ENCODE data around the gene TTC39C. TPM values are rescaled to one million over a fixed set of nuclear protein-coding genes. Genes with fewer than 3 reads are reported as not detected.

Gene TTC39C
- total and polyA plus RNA-seq, 2 experiments from 2014 or later = 23.9 to 41.6 TPM

DNA sequence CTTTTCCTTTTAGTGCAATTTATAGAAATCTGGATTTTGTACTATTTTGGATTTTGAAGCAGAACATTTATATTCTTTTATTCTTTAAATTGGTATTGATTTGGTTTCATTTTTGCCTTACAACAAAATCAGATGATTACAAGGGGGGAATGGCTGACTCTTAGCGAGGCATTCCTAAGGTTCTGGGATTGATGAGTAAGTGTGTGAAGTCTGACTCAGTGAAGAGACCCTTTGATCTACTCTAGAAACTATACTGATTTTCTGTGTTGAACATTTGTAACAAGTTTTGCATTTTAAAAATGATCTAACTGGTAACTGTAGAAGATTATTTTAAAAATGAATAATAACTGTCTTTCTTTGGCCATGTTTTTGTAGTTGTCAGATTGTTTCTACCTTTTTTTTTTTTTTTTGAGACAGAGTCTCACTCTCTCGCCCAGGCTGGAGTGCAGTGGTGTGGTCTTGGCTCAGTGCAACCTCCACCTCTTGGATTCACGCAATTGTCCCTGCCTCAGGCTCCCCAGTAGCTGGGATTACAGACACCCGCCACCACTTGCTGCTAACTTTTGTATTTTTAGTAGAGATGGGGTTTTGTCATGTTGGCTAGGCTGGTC lies 48.7 kb downstream of the TTC39C start:
- H3K4me3 ChIP-seq = no peak overlapping the region
- TF ChIP-seq, protein P1, sequence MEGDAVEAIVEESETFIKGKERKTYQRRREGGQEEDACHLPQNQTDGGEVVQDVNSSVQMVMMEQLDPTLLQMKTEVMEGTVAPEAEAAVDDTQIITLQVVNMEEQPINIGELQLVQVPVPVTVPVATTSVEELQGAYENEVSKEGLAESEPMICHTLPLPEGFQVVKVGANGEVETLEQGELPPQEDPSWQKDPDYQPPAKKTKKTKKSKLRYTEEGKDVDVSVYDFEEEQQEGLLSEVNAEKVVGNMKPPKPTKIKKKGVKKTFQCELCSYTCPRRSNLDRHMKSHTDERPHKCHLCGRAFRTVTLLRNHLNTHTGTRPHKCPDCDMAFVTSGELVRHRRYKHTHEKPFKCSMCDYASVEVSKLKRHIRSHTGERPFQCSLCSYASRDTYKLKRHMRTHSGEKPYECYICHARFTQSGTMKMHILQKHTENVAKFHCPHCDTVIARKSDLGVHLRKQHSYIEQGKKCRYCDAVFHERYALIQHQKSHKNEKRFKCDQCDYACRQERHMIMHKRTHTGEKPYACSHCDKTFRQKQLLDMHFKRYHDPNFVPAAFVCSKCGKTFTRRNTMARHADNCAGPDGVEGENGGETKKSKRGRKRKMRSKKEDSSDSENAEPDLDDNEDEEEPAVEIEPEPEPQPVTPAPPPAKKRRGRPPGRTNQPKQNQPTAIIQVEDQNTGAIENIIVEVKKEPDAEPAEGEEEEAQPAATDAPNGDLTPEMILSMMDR (IDR thresholded peaks at IDR 0.05; ENCODE audit: poor library complexity) = no peak
- TF ChIP-seq EZH2phosphoT487 (IDR thresholded peaks at IDR 0.05; ENCODE audit: low read depth, severe bottlenecking, unreplicated experiment) = no peak
- TF ChIP-seq EZH2 (IDR thresholded peaks at IDR 0.05; ENCODE audit: borderline replicate concordance) = no peak
- H3K27ac ChIP-seq = no peak overlapping the region
- H2AFZ ChIP-seq = no peak overlapping the region
- no peak overlapping the region for H3K4me2 ChIP-seq
- no peaks in the 10 kb centered on the region for H3K4me1 ChIP-seq (ENCODE audit: insufficient read depth)
- peaks cover 13% of the 10 kb centered on the region for H3K79me2 ChIP-seq
- H3K27me3 ChIP-seq = no peaks in the 10 kb centered on the region
- WGBS (ENCODE audit: low lambda C conversion rate, missing lambda C conversion rate) = 69% methylated on average over 4 of the region's 4 CpGs
- no peaks in the 10 kb centered on the region for H3K9me3 ChIP-seq (ENCODE audit: low read depth)
- no peaks in the 10 kb centered on the region for H4K20me1 ChIP-seq (ENCODE audit: insufficient read depth, poor library complexity, severe bottlenecking)
- peaks cover 3% of the 10 kb centered on the region for H3K36me3 ChIP-seq (replicated peaks; ENCODE audit: insufficient read depth, low read depth)
- DNase-seq (ENCODE audit: low spot score) = no peak
- H3K9me2 ChIP-seq (replicated peaks; ENCODE audit: insufficient read depth) = no peaks in the 10 kb centered on the region

DNA sequence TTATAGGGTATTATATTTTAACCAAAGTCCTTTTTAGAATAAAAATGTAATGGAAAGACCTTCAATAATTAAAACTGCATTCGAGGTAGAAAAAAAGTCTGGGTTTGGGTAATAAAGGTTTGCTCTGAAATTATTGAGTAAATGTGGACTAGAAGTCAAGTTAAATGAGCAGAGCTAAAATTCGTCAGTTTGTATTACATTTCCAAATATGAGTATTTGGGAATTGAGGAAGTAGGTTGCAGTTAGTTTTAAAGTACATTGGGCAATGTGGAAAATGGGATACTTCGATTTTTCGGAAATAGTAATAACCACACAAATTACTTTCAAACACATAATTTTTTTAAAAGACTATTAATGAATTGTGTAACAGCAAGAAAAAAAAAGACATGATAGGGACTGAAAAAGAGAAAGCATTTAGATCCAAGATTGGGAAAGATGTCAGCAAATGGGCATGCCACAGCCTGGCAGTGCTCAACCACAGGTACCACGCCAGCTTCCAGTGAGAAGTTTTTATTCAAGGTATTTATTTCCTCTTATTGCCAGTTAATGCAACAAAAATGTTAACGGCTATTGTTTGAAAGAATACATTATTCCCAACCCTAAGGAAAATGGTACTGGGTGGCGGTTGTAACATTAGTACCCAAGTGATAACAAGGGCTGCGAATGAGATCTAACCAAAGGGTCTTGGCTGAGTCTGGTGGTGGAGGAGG lies 50.0 kb downstream of the TTC39C start:
- Histone ChIP-seq H3K79me2 (peaks cover 9% of the 10 kb centered on the region), H3K27me3 (no peaks in the 10 kb centered on the region), H3K36me3 (replicated peaks; ENCODE audit: insufficient read depth, low read depth) (peaks cover 3% of the 10 kb centered on the region), H3K27ac (no peak overlapping the region), H3K4me3 (no peak overlapping the region), H3K4me2 (no peak overlapping the region), H2AFZ (no peak overlapping the region), H3K4me1 (ENCODE audit: insufficient read depth) (peaks cover 3% of the 10 kb centered on the region), H3K9me2 (replicated peaks; ENCODE audit: insufficient read depth) (no peaks in the 10 kb centered on the region), H4K20me1 (ENCODE audit: insufficient read depth, poor library complexity, severe bottlenecking) (no peaks in the 10 kb centered on the region), H3K9me3 (ENCODE audit: low read depth) (no peaks in the 10 kb centered on the region)
- DNase-seq (ENCODE audit: low spot score) = no peak
- TF ChIP-seq, protein P1 (IDR thresholded peaks at IDR 0.05; ENCODE audit: poor library complexity) = no peak
- TF ChIP-seq EZH2phosphoT487 (IDR thresholded peaks at IDR 0.05; ENCODE audit: low read depth, severe bottlenecking, unreplicated experiment) (no peak), EZH2 (IDR thresholded peaks at IDR 0.05; ENCODE audit: borderline replicate concordance) (no peak)
- 90% methylated on average over 8 of the region's 8 CpGs for WGBS (ENCODE audit: low lambda C conversion rate, missing lambda C conversion rate)

GRCh38 chr18:24065906-24066305 lies 51.4 kb downstream of the TTC39C start:
- Histone ChIP-seq H3K27me3 (no peaks in the 10 kb centered on the region), H3K79me2 (peaks cover 9% of the 10 kb centered on the region), H3K9me2 (replicated peaks; ENCODE audit: insufficient read depth) (no peaks in the 10 kb centered on the region), H3K4me1 (ENCODE audit: insufficient read depth) (peaks cover 3% of the 10 kb centered on the region), H3K4me2 (no peak overlapping the region), H4K20me1 (ENCODE audit: insufficient read depth, poor library complexity, severe bottlenecking) (no peaks in the 10 kb centered on the region), H3K4me3 (no peak overlapping the region), H3K9me3 (ENCODE audit: low read depth) (no peaks in the 10 kb centered on the region), H2AFZ (no peak overlapping the region), H3K27ac (no peak overlapping the region), H3K36me3 (replicated peaks; ENCODE audit: insufficient read depth, low read depth) (peaks cover 3% of the 10 kb centered on the region)
- TF ChIP-seq, protein P1 (IDR thresholded peaks at IDR 0.05; ENCODE audit: poor library complexity) = no peak
- no peak for TF ChIP-seq EZH2 (IDR thresholded peaks at IDR 0.05; ENCODE audit: borderline replicate concordance)
- no peak for TF ChIP-seq EZH2phosphoT487 (IDR thresholded peaks at IDR 0.05; ENCODE audit: low read depth, severe bottlenecking, unreplicated experiment)
- DNase-seq (ENCODE audit: low spot score) = no peak
- 100% methylated on average over 2 of the region's 2 CpGs for WGBS (ENCODE audit: low lambda C conversion rate, missing lambda C conversion rate)
